GM21526 (cell line): ENCODE measurements around the gene PTPN4.
"Not testable (repeated sequence)": the region's sequence is repeated elsewhere in the genome, so short reads cannot be mapped to it uniquely, and the experiment has no call there.

ENCODE experiments used
- ATAC-seq: cut with Tn5 transposase; IDR thresholded peaks from one replicate; pipeline ENCODE4 v1.9.1; 2021; ENCODE audit warnings: moderate library complexity; ENCODE audit not compliant: unreplicated experiment, low FRiP score

The PTPN4 gene

GRCh38 chr2:119929537-119929936, 169.8 kb downstream of the PTPN4 start:
- ATAC-seq, result no peak

- no peak for ATAC-seq
Observed at GRCh38 chr2:119932809-119933208, 173.1 kb downstream of the PTPN4 start.

GRCh38 chr2:119934319-119934718, 174.6 kb downstream of the PTPN4 start:
- no peak for ATAC-seq

GRCh38 chr2:119937680-119938079, 178.0 kb downstream of the PTPN4 start:
- ATAC-seq, result no peak

- no peak for ATAC-seq
Observed at GRCh38 chr2:119939915-119940314, 180.2 kb downstream of the PTPN4 start.

GRCh38 chr2:119940856-119941255, 181.1 kb downstream of the PTPN4 start:
- no peak for ATAC-seq

GRCh38 chr2:119941388-119941787, 181.7 kb downstream of the PTPN4 start:
- no peak for ATAC-seq

- no peak for ATAC-seq
Observed at GRCh38 chr2:119941981-119942513, 182.3 kb downstream of the PTPN4 start.

- ATAC-seq, result no peak
Observed at GRCh38 chr2:119943058-119943457, 183.3 kb downstream of the PTPN4 start.

GRCh38 chr2:119947535-119947934, 187.8 kb downstream of the PTPN4 start:
- ATAC-seq, result no peak

- no peak for ATAC-seq
Observed at GRCh38 chr2:119950966-119951365, 191.2 kb downstream of the PTPN4 start.

GRCh38 chr2:119958670-119959268, 199.0 kb downstream of the PTPN4 start:
- no peak for ATAC-seq

GRCh38 chr2:119960821-119961220, 201.1 kb downstream of the PTPN4 start:
- no peak for ATAC-seq

GRCh38 chr2:119981896-119982295, 222.2 kb downstream of the PTPN4 start:
- no peak for ATAC-seq

GRCh38 chr2:119982506-119982905, 222.8 kb downstream of the PTPN4 start:
- ATAC-seq, result no peak

GRCh38 chr2:119983108-119983507, 223.4 kb downstream of the PTPN4 start:
- no peak for ATAC-seq

- no peak for ATAC-seq
Observed at GRCh38 chr2:119996148-119996547, 236.4 kb downstream of the PTPN4 start.

- not testable (repeated sequence) for ATAC-seq
Observed at GRCh38 chr2:119996896-119997891, 237.5 kb downstream of the PTPN4 start.

GRCh38 chr2:120001471-120001870, 241.7 kb downstream of the PTPN4 start:
- no peak for ATAC-seq

- no peak for ATAC-seq
Observed at GRCh38 chr2:120004254-120004653, 244.5 kb downstream of the PTPN4 start.

- peak; percentile 88 for ATAC-seq
Observed at GRCh38 chr2:120005834-120006521, 246.3 kb downstream of the PTPN4 start.
